Activated CD8-positive, alpha-beta memory T cell treated with anti-CD3 and anti-CD28 coated beads, Interleukin-2, amount 50 U/mL, for 1 hour (primary cell): ENCODE data around the gene KIF20B.
"Not testable (repeated sequence)": the region's sequence is repeated elsewhere in the genome, so short reads cannot be mapped to it uniquely, and the experiment has no call there.

ENCODE experiments used
- DNase-seq: peaks from one replicate; pipeline ENCODE4 v3.0.0-alpha.2; 2020; ENCODE audit errors: extremely low read depth

Gene KIF20B

DNA sequence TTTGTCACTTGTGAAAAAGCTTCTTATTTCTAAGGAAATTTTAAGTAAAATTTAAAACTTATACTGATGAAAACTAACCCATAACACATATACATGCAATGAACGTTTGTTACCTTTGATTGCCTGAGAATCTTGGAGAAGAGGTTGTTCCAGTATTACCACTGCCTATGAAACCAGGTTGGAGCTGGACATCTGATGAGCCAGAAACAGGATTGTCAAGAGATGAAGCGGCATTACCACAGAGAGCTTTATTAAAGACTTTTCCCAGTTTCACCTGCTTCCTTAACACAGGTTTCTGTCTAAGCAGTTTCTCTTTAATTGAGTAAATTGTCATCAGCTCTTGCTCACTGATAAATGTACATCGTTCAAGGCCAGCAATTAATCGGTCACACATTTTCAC, 9.0 kb upstream of the KIF20B start:
- no peak for DNase-seq

- DNase-seq = no peak
These were observed 8.2 kb upstream of the KIF20B start for GRCh38 chr10:89693176-89693575.

- DNase-seq = no peak
These were observed 6.1 kb upstream of the KIF20B start for GRCh38 chr10:89695307-89695706.

DNA sequence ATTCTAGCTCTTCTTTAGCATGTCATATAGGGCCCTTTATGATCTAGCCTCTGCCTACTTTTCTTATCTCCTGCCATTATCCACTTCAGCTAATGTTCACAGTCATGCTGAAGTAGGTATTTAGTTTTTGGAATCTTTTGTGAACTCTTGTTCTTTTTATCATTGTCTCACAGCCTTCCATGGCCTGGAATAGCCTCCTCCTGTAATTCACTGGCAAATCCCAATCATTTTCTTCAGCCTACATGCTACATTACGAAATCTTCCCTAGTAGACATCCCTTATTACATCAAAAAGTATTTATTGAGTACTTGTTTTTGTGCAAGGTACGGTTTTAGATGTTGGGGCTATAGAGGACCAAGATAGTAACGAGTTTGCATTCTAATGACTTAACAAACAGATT, 3.4 kb upstream of the KIF20B start:
- no peak for DNase-seq

DNA sequence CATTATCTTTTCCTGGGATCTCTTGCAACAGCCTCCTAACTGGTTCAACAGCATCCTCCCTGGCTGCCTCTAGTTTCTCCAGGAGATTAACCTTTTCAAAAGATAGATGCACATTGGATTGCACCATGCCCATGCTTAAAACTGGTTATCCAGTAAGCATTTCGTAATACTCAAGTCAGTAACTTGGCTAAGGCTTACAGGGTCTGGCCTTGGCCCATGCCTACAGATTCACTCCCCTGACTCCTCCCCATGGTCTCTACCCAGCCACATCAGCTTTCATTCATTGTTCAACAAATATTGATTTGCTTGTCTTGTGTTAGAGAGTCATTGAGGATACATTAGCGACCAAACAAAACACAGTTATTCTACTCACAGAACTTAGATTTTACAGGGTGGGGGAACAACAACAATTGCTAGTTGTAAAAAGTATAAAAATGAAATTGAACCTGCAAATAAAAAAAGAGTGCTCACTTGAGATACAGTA, 1.8 kb upstream of the KIF20B start:
- DNase-seq = no peak

- no peak for DNase-seq
These were observed 508 bp upstream of the KIF20B start for GRCh38 chr10:89700923-89701241.

DNA sequence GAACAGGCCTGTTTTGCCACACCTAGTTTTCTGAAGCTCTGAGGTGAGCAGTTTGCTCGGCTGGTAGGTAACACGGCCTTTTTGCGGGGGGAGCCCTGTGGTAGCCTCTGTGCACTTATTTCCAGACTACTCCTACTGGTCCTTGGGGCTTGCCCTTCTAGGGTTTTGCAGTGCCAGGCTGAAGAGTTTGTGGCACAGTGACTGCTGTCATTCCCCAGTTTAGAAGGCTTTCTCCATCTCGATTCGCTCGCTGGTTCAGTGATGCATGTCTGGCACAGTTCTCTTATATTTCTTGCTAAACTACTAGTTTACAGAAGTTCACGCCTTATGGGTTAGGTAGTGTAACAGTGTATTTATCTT, 711 bp downstream of the KIF20B start:
- DNase-seq = no peak

DNA sequence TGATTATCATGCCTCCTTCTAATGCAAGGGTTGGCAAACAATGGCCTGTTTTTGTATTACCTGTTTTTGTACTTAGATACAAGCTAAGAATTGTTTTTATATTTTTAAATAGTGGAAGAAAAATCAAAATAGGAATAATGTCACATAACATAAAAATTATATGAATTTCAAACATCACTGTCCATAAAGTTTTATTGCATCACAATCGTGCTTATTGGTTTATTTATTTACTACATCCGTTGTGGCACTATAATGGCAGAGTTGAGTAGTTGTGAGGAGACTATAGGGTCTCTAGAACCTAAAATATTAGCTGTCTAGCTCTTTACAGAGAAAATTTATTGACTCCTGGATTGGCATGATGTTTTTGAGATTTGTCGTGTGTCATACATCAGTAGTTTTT, 4.1 kb downstream of the KIF20B start:
- no peak for DNase-seq

DNA sequence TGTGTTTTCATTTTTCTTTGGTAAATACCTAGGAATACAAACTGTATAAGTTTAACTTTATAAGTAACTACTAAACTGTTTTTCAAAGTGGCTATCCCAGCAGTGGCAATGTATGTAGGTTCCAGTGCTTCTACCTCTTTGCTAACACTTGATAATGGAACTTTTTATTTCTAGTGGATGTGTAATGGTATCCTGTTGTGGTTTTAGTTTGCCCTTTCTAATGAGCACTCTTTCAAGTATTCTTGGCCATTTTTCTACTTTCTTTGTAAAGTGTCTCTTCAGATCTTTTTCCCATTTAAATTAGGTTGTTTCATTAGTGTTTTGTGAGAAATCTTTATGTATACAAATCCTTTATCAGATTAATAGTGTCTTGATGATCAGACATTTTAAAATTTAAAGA, 4.6 kb downstream of the KIF20B start:
- DNase-seq = no peak

DNA sequence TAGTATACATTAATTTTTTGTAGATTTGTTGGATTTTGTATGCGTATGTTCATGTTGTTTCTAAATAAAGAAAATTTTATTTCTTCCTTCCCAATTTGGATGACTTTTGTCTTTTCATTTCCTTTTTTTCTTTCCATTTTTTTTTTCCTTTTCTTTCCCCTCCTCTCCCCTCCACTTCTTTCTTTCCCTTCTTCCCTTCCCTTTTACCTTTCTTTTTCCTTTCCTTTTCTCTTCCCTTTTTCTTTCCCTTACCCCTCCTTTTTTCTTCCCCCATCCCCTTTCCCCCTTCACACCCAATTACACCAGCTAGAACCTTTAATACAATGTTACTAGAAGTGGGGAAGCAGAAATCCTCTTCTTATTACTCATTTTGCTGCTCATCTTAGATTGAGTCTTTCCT, 6.0 kb downstream of the KIF20B start:
- DNase-seq = no peak

DNA sequence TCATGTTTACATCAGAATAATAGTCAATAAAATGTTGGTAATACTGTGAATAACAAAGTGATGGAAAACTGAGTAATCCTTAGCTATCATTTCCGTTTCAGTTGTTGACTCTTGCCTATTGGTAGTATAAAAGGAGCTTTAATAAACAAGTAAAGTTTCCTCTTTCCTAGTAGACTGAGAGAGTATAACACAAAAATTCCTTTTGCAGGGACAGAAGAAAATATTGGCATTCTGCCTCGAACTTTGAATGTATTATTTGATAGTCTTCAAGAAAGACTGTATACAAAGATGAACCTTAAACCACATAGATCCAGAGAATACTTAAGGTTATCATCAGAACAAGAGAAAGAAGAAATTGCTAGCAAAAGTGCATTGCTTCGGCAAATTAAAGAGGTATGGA, 9.4 kb downstream of the KIF20B start:
- no peak for DNase-seq

DNA sequence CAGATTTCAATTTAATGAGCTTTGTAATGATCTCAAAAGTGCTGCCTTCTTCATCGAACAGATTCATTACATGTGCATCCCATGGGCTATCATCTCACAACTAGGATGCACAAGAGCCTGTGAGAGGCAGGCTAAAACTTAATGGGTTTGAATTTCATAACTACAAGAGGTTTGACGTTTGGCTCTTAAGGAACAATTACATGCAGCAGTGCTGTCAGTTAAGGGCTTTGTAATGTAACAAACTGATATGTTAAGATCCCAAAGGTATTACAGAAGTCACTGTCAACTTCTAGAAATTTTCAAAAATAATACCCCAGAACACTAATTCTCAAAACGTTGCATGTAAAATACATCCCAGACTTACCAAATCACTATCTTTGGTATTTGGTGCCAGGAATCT, 33.2 kb downstream of the KIF20B start:
- DNase-seq = no peak

DNA sequence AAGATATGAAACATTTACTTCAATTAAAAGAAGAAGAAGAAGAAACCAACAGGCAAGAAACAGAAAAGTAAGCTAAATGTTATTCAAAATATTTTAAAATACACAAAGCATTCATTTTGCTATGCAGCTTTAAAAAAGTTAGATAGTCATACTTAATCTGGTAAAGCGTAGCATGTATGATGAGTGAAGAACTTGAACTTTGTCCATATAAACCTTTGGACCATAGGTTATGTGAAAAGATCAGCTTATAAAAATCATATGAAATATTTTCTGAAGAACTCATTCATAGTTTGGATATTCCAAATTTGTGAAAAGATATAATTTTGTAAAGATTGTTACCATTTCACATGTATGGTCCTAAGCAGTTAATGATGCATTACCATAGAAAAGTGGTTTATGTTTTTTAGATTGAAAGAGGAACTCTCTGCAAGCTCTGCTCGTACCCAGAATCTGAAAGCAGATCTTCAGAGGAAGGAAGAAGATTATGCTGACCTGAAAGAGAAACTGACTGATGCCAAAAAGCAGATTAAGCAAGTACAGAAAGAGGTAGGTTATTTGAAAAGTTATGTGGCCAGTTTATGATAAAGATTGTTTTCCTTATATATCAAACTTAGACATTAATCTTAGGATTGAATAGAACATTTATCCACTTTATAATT, 37.3 kb downstream of the KIF20B start:
- DNase-seq = no peak

GRCh38 chr10:89741126-89741762, 39.9 kb downstream of the KIF20B start:
- no peak for DNase-seq

- DNase-seq = no peak
These were observed 42.6 kb downstream of the KIF20B start for GRCh38 chr10:89744026-89744425.

DNA sequence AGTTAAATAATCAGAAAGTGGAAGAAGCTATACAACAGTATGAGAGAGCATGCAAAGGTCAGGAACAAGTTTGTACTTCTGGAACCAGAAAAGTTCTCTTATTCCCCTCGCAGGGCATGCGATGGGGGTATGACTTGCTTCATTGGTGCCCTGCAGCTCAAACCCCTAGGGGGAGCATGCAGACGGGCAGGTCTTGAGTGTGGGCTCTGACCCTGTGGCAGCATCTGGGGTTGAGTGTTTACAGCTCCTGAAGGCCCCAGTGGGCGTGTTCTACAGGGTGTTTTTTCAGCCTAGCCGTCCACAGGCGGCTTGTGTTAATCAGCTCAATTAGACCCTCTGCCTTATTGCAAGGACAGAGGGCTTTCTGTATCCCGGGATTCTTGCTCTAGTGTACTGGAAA, 44.5 kb downstream of the KIF20B start:
- DNase-seq = no peak

DNA sequence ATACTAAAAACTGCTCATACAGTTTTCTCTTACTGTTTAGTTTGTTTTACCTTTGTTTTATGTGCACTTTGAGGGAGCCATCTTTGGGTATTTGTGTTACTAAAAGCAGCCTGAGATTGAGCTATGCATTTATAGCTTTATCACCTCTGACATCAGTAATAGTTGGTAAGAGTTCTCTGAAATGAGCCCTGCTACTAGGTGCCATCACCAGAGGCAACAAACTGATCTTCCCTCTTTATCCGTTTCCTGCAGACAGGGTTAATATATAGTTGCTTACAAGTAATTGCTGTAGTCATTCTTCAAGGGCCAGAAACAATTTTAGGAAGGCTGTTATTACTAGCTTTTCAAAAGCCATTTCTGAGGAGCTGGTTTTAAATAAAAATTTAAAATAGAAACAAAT, 49.1 kb downstream of the KIF20B start:
- no peak for DNase-seq

GRCh38 chr10:89755374-89755773, 54.0 kb downstream of the KIF20B start:
- DNase-seq = no peak

GRCh38 chr10:89759531-89759930, 58.1 kb downstream of the KIF20B start:
- DNase-seq = no peak

- DNase-seq = not testable (repeated sequence)
These were observed 62.3 kb downstream of the KIF20B start for GRCh38 chr10:89763671-89764070.

DNA sequence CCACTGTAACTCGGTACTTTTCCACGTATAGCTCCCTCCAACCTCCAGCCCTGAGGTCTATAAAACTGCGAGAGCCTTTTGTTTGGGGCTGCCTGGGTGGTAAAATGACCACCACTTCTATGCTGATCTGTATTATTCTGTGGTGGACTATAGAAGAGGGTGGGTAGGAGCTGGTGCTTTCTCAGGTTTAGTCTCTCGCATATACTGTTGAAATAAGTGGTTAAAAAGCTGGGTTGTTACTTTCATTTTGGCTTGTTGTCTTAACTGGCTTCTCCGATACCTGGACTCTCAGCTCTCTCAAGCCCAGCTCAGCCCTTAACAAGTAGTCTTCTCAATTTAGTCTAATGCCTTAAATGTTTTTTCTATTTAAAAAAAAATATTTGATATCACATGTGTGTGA, 70.3 kb downstream of the KIF20B start:
- no peak for DNase-seq

GRCh38 chr10:89773081-89773480, 71.7 kb downstream of the KIF20B start:
- no peak for DNase-seq

DNA sequence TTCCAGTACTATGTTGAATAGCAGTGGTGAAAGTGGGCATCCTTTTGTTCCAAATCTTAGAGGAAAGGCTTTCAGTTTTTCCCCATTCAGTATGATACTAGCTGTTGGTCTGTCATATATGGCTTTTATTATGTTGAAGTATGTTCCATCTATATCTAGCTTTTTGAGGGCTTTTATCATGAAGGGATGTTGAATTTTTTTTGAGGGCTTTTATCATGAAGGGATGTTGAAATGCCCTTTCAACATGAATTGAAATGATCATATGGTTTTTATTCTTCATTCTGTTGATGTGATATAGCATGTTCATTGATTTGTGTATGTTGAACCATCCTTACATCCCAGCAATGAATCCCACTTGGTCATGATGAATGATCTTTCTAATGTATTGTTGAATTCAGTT, 75.3 kb downstream of the KIF20B start:
- no peak for DNase-seq

DNA sequence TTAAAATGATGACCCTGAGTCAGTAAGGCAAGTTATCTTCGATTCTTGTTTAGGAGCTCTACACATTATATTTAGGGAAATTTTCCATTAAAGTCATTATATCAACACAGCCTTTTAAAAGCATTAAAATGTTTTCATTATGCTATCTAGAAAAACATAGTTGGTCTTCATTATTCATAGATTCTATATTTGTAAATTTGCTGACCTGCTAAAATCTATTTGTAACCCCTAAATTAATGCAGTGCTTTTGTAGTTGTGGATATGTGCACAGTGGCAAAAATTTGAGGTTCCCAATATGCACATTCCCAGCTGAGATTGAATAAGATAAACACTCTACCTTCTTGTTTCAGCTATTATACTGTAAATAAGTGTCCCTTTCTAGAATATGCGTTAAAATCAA, 81.1 kb downstream of the KIF20B start:
- DNase-seq = no peak
